CD4-positive, alpha-beta T cell treated with Interleukin-4 for 4 hours (primary cell): Measurements from ENCODE around the gene UST.
"Not testable (repeated sequence)": the region's sequence is repeated elsewhere in the genome, so short reads cannot be mapped to it uniquely, and the experiment has no call there.

Source experiments
- DNase-seq: peaks from one replicate; pipeline ENCODE4 v3.0.0-alpha.2; 2020

The UST gene

GRCh38 chr6:149102324-149102723 lies 355.5 kb downstream of the UST start:
- DNase-seq, result no peak

- DNase-seq, result not testable (repeated sequence)
Observed at GRCh38 chr6:149103950-149104349, 357.1 kb downstream of the UST start.

GRCh38 chr6:149107520-149107919 lies 360.7 kb downstream of the UST start:
- DNase-seq, result no peak

GRCh38 chr6:149108038-149108748 lies 361.4 kb downstream of the UST start:
- no peak for DNase-seq

GRCh38 chr6:149108749-149109100 lies 361.9 kb downstream of the UST start:
- DNase-seq, result no peak

- no peak for DNase-seq
Observed at GRCh38 chr6:149109397-149110070, 362.7 kb downstream of the UST start.

GRCh38 chr6:149111556-149112115 lies 364.8 kb downstream of the UST start:
- DNase-seq, result no peak

- DNase-seq, result no peak
Observed at GRCh38 chr6:149112976-149113375, 366.1 kb downstream of the UST start.

- no peak for DNase-seq
Observed at GRCh38 chr6:149114167-149114566, 367.3 kb downstream of the UST start.

- DNase-seq, result no peak
Observed at GRCh38 chr6:149118737-149119653, 372.2 kb downstream of the UST start.

- no peak for DNase-seq
Observed at GRCh38 chr6:149122850-149123821, 376.3 kb downstream of the UST start.

- no peak for DNase-seq
Observed at GRCh38 chr6:149125309-149125708, 378.5 kb downstream of the UST start.
